ENCODE measurements around the gene CPXM1.

DNA sequence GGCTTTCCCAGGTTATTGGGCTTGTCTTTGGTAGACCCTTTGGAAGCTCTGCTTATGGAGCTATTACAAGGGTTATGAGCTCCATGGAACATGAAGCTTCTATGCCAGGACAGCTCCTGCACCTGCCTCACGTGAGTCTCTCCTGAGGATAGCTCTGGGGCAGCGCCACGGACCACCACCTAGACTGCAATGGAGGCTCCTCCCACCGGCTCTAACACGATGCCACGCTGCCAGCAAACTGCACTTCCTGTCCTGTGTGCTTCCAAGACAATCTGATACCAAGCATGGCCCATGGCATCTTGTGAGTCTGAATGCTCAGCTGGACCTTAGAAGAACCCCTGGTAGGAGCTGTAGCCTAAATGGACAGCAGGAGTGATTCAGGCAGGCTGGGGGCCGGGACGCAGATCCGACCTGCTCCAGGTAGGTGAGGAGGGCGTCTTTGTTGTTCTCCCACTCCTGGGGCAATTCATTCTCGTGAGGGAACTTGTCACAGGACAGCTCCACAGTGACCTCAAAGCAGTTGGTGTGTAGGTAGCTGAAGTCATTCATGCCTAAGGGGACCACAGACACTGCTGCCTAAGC, 5.5 kb downstream of the CPXM1 start:
- TF ChIP-seq EZH2 (IDR thresholded peaks at IDR 0.05; ENCODE audit: insufficient read depth, poor library complexity, severe bottlenecking) (no peak), EZH2phosphoT487 (IDR thresholded peaks at IDR 0.05; ENCODE audit: insufficient read depth, low read depth) (no peak)
